ENCODE measurements around the gene LTF.

DNA sequence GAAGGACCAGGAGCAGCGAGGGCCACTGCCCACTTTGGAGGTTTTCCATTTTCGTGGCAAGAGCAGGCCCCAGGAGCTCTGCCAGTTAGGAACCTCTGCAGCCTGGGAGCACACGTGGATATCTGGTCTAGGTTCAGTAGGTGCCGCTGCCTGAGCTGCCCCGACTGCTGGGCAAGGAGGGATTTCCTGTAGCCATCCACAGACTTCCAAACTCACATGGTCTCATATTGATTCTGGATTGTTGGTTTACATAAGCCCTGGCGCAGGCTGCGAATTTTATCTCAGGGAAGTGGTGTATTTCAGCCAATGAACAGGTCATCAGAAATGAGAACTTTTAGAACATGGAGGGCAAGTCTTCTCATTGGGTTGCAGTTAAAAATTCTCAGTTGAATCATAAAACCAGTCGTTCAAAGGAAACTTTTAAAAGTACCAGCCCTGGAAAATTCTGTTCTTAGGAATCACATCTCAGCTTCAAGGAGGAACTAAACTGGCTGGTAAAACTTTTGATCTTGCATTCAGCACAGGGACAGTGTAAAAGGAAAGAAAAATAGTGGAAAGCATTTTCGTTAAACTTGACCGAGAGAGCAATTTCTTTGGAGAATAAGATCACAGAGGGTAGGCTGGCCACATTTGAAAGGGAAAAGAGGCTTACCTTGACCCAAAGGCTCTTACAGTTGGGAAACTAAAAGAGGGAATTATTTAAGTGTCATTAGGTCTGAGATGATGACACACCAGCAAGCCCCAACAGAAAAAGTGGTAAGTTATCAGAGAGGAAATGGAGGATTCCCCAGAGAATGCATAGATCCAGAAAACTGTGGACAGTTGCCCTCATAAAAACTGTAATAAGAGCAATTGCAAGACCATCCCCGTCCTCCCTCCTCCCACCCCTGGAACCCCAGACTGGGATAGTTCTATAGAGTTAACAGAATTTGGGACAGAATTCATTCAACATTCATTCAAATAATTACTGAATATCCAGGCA is 26.7 kb upstream of the LTF start:
- TF ChIP-seq HNRNPL (IDR thresholded peaks at IDR 0.05; ENCODE audit: low read depth, low read length) = no peak
- TF ChIP-seq, protein P1, sequence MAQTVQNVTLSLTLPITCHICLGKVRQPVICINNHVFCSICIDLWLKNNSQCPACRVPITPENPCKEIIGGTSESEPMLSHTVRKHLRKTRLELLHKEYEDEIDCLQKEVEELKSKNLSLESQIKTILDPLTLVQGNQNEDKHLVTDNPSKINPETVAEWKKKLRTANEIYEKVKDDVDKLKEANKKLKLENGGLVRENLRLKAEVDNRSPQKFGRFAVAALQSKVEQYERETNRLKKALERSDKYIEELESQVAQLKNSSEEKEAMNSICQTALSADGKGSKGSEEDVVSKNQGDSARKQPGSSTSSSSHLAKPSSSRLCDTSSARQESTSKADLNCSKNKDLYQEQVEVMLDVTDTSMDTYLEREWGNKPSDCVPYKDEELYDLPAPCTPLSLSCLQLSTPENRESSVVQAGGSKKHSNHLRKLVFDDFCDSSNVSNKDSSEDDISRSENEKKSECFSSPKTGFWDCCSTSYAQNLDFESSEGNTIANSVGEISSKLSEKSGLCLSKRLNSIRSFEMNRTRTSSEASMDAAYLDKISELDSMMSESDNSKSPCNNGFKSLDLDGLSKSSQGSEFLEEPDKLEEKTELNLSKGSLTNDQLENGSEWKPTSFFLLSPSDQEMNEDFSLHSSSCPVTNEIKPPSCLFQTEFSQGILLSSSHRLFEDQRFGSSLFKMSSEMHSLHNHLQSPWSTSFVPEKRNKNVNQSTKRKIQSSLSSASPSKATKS (CRISPR knock-in tag; IDR thresholded peaks at IDR 0.05) = no peak
- TF ChIP-seq POLR2AphosphoS5 (IDR thresholded peaks at IDR 0.05; ENCODE audit: control insufficient read depth, insufficient read depth, low read depth, low read length) = no peak
- no peak for TF ChIP-seq NCOA1 (IDR thresholded peaks at IDR 0.05; ENCODE audit: low read depth)
- TF ChIP-seq CHD4 (IDR thresholded peaks at IDR 0.05; ENCODE audit: insufficient read depth, insufficient replicate concordance, low read depth, low read length, poor library complexity, severe bottlenecking) = no peak
- no peak for TF ChIP-seq ASH1L (IDR thresholded peaks at IDR 0.05; ENCODE audit: borderline replicate concordance, low read depth, partially characterized antibody)
- no peak for TF ChIP-seq RAD21 (CRISPR knock-in tag; conservative IDR thresholded peaks at IDR 0.05 in 1 of 2, IDR thresholded peaks at IDR 0.05 in 1 of 2)
- TF ChIP-seq, protein P2, sequence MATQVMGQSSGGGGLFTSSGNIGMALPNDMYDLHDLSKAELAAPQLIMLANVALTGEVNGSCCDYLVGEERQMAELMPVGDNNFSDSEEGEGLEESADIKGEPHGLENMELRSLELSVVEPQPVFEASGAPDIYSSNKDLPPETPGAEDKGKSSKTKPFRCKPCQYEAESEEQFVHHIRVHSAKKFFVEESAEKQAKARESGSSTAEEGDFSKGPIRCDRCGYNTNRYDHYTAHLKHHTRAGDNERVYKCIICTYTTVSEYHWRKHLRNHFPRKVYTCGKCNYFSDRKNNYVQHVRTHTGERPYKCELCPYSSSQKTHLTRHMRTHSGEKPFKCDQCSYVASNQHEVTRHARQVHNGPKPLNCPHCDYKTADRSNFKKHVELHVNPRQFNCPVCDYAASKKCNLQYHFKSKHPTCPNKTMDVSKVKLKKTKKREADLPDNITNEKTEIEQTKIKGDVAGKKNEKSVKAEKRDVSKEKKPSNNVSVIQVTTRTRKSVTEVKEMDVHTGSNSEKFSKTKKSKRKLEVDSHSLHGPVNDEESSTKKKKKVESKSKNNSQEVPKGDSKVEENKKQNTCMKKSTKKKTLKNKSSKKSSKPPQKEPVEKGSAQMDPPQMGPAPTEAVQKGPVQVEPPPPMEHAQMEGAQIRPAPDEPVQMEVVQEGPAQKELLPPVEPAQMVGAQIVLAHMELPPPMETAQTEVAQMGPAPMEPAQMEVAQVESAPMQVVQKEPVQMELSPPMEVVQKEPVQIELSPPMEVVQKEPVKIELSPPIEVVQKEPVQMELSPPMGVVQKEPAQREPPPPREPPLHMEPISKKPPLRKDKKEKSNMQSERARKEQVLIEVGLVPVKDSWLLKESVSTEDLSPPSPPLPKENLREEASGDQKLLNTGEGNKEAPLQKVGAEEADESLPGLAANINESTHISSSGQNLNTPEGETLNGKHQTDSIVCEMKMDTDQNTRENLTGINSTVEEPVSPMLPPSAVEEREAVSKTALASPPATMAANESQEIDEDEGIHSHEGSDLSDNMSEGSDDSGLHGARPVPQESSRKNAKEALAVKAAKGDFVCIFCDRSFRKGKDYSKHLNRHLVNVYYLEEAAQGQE (IDR thresholded peaks at IDR 0.05; ENCODE audit: borderline replicate concordance) = no peak
- TF ChIP-seq, protein P2 (CRISPR knock-in tag; IDR thresholded peaks at IDR 0.05; ENCODE audit: low read depth) = no peak
- TF ChIP-seq, protein P3, sequence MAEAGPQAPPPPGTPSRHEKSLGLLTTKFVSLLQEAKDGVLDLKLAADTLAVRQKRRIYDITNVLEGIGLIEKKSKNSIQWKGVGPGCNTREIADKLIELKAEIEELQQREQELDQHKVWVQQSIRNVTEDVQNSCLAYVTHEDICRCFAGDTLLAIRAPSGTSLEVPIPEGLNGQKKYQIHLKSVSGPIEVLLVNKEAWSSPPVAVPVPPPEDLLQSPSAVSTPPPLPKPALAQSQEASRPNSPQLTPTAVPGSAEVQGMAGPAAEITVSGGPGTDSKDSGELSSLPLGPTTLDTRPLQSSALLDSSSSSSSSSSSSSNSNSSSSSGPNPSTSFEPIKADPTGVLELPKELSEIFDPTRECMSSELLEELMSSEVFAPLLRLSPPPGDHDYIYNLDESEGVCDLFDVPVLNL (CRISPR knock-in tag; IDR thresholded peaks at IDR 0.05; ENCODE audit: low read depth) = no peak
- TF ChIP-seq EP300 (IDR thresholded peaks at IDR 0.05; ENCODE audit: low read length) = no peak
- TF ChIP-seq, protein P4, sequence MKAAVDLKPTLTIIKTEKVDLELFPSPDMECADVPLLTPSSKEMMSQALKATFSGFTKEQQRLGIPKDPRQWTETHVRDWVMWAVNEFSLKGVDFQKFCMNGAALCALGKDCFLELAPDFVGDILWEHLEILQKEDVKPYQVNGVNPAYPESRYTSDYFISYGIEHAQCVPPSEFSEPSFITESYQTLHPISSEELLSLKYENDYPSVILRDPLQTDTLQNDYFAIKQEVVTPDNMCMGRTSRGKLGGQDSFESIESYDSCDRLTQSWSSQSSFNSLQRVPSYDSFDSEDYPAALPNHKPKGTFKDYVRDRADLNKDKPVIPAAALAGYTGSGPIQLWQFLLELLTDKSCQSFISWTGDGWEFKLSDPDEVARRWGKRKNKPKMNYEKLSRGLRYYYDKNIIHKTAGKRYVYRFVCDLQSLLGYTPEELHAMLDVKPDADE (conservative IDR thresholded peaks at IDR 0.05; ENCODE audit: control insufficient read depth, low read depth, low read length) = no peak

Measured in K562 (cell line).